ENCODE results near the gene STYK1.

STYK1 gene

GRCh38 chr12:10610188-10610587 lies 63.7 kb downstream of the STYK1 start:
- H3K4me3 ChIP-seq (ENCODE audit: low read depth, low read length) = no peak overlapping the region
- H3K27me3 ChIP-seq = no peaks in the 10 kb centered on the region
- TF ChIP-seq CTCF (IDR thresholded peaks at IDR 0.05; ENCODE audit: low read depth, low read length) = no peak
- H3K9me3 ChIP-seq = no peaks in the 10 kb centered on the region
- no peak for DNase-seq
- H3K36me3 ChIP-seq = peaks cover 40% of the 10 kb centered on the region
- H3K4me1 ChIP-seq = no peaks in the 10 kb centered on the region

GRCh38 chr12:10607885-10608458 lies 65.9 kb downstream of the STYK1 start:
- H3K27me3 ChIP-seq = no peaks in the 10 kb centered on the region
- no peaks in the 10 kb centered on the region for H3K9me3 ChIP-seq
- no peaks in the 10 kb centered on the region for H3K4me1 ChIP-seq
- H3K4me3 ChIP-seq (ENCODE audit: low read depth, low read length) = no peak overlapping the region
- peak; percentile 33; the same call in 1 of the 2 replicates for TF ChIP-seq CTCF (IDR thresholded peaks at IDR 0.05; ENCODE audit: low read depth, low read length)
- H3K36me3 ChIP-seq = peaks cover 40% of the 10 kb centered on the region
- DNase-seq = peak; percentile 9

- no peaks in the 10 kb centered on the region for H3K27me3 ChIP-seq
- no peak for DNase-seq
Observed at GRCh38 chr12:10601860-10602259, 72.0 kb downstream of the STYK1 start.

GRCh38 chr12:10600988-10601387 lies 72.9 kb downstream of the STYK1 start:
- DNase-seq = no peak
- no peak for TF ChIP-seq CTCF (IDR thresholded peaks at IDR 0.05; ENCODE audit: low read depth, low read length)
- H3K36me3 ChIP-seq = peaks cover 6% of the 10 kb centered on the region
- H3K4me3 ChIP-seq (ENCODE audit: low read depth, low read length) = no peak overlapping the region
- peaks cover 4% of the 10 kb centered on the region; the same call in 1 of the 2 replicates for H3K4me1 ChIP-seq
- no peaks in the 10 kb centered on the region for H3K27me3 ChIP-seq
- H3K9me3 ChIP-seq = no peaks in the 10 kb centered on the region

More at GRCh38 chr12:10601860-10602259, 72.0 kb downstream of the STYK1 start:
- H3K36me3 ChIP-seq = peaks cover 9% of the 10 kb centered on the region
- no peak overlapping the region for H3K4me3 ChIP-seq (ENCODE audit: low read depth, low read length)
- H3K9me3 ChIP-seq = no peaks in the 10 kb centered on the region
- TF ChIP-seq CTCF (IDR thresholded peaks at IDR 0.05; ENCODE audit: low read depth, low read length) = no peak
- H3K4me1 ChIP-seq = no peaks in the 10 kb centered on the region; the same call in 1 of the 2 replicates

GRCh38 chr12:10595881-10596280 lies 78.0 kb downstream of the STYK1 start:
- Histone ChIP-seq H3K4me1 (peaks cover 4% of the 10 kb centered on the region; the same call in 1 of the 2 replicates), H3K4me3 (ENCODE audit: low read depth, low read length) (no peak overlapping the region), H3K36me3 (peaks cover 1% of the 10 kb centered on the region), H3K27me3 (no peaks in the 10 kb centered on the region), H3K9me3 (no peaks in the 10 kb centered on the region)
- no peak for TF ChIP-seq CTCF (IDR thresholded peaks at IDR 0.05; ENCODE audit: low read depth, low read length)
- no peak for DNase-seq

- no peaks in the 10 kb centered on the region for H3K27me3 ChIP-seq
- DNase-seq = no peak
- TF ChIP-seq CTCF (IDR thresholded peaks at IDR 0.05; ENCODE audit: low read depth, low read length) = no peak
- H3K36me3 ChIP-seq = no peaks in the 10 kb centered on the region; the same call in 1 of the 2 replicates
- no peaks in the 10 kb centered on the region for H3K4me1 ChIP-seq
- no peak overlapping the region for H3K4me3 ChIP-seq (ENCODE audit: low read depth, low read length)
- no peaks in the 10 kb centered on the region for H3K9me3 ChIP-seq
Observed at GRCh38 chr12:10590966-10591365, 82.9 kb downstream of the STYK1 start.
